ENCODE results near the gene DPEP2.
"Not testable (repeated sequence)": the region's sequence is repeated elsewhere in the genome, so short reads cannot be mapped to it uniquely, and the experiment has no call there.

DNA sequence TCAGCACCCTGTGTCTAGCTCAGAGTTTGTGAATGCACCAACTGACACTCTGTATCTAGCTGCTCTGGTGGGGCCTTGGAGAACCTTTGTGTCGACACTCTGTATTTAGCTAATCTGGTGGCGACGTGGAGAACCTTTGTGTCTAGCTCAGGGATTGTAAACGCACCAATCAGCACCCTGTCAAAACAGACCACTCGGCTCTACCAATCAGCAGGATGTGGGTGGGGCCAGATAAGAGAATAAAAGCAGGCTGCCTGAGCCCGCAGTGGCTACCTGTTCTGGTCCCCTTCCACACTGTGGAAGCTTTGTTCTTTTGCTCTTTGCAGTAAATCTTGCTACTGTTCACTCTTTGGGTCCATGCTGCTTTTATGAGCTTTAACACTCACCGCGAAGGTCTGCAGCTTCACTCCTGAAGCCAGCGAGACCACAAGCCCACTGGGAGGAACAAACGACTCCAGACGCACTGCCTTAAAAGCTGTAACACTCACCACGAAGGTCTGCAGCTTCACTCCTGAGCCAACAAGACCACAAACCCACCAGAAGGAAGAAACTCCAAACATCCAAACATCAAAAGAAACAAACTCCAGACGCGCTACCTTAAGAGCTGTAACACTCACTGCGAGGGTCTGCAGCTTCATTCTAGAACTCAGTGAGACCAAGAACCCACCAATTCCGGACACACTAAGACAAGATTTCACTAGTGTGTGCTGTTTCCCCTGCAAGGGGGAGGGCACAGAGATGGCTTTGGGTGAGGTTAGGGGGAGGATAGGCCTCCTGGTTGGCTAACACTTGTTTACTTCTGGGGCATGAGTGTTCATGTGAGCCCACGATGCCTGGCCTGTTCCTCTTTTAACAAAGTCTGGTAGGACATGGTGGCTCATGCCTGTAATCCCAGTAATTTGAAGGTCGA lies at the start of gene DPEP2:
- TF ChIP-seq, protein P1, sequence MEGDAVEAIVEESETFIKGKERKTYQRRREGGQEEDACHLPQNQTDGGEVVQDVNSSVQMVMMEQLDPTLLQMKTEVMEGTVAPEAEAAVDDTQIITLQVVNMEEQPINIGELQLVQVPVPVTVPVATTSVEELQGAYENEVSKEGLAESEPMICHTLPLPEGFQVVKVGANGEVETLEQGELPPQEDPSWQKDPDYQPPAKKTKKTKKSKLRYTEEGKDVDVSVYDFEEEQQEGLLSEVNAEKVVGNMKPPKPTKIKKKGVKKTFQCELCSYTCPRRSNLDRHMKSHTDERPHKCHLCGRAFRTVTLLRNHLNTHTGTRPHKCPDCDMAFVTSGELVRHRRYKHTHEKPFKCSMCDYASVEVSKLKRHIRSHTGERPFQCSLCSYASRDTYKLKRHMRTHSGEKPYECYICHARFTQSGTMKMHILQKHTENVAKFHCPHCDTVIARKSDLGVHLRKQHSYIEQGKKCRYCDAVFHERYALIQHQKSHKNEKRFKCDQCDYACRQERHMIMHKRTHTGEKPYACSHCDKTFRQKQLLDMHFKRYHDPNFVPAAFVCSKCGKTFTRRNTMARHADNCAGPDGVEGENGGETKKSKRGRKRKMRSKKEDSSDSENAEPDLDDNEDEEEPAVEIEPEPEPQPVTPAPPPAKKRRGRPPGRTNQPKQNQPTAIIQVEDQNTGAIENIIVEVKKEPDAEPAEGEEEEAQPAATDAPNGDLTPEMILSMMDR (IDR thresholded peaks at IDR 0.05; ENCODE audit: poor library complexity), result not testable (repeated sequence)
- TF ChIP-seq EZH2 (IDR thresholded peaks at IDR 0.05; ENCODE audit: borderline replicate concordance), result not testable (repeated sequence)

All from hepatocyte (in vitro differentiated cells).